IgD-negative memory B cell (primary cell): ENCODE data around the gene FUT3. TPM values are rescaled to one million over a fixed set of nuclear protein-coding genes. Genes with fewer than 3 reads are reported as not detected.

Experiments
- H3K27ac Mint-ChIP-seq, 3 donors: one replicate each; pipeline ENCODE4 v1.8.0; 2020 to 2022; ENCODE audit warnings: mild to moderate bottlenecking in 3 of 3, mixed read lengths in 3 of 3, moderate library complexity in 1 of 3
- H3K27me3 Mint-ChIP-seq: one replicate; pipeline ENCODE4 v1.8.0; 2021; ENCODE audit warnings: mixed read lengths
- H3K36me3 Mint-ChIP-seq: one replicate; pipeline ENCODE4 v1.8.0; 2020; ENCODE audit warnings: mild to moderate bottlenecking, mixed read lengths
- H3K4me1 Mint-ChIP-seq, 3 donors: one replicate each; pipeline ENCODE4 v1.8.0; 2020 to 2022; ENCODE audit warnings: mixed read lengths in 3 of 3, mild to moderate bottlenecking in 1 of 3
- H3K4me3 Mint-ChIP-seq, 4 donors: one replicate each; pipeline ENCODE4 v1.8.0; 2020 to 2022; ENCODE audit warnings: mild to moderate bottlenecking in 4 of 4, mixed read lengths in 4 of 4, moderate library complexity in 3 of 4
- H3K9me3 Mint-ChIP-seq, 3 donors: one replicate each; pipeline ENCODE4 v1.8.0; 2020 to 2021; ENCODE audit warnings: mixed read lengths in 3 of 3, mild to moderate bottlenecking in 1 of 3
- polyA plus RNA-seq: library from polyadenylated mRNA; unstranded; fragments of 300-500 nt; fragmentation: Illumina TruSeq; gene quantifications from one replicate; pipeline ENCODE4 v1.2.3, GENCODE V29; 2021

Gene FUT3
- polyA plus RNA-seq, 1 donor from 2014 or later, result not detected

- no peak overlapping the region for H3K4me3 Mint-ChIP-seq
- H3K27ac Mint-ChIP-seq, result no peak overlapping the region
- H3K4me1 Mint-ChIP-seq, result peaks cover 2 to 4% (median 4%) of the 10 kb centered on the region in 3 donors
- peaks cover 11% of the 10 kb centered on the region for H3K27me3 Mint-ChIP-seq
- H3K9me3 Mint-ChIP-seq, result peaks cover 0 to 4% (median 1%) of the 10 kb centered on the region in 3 donors
- H3K36me3 Mint-ChIP-seq, result peaks cover 4% of the 10 kb centered on the region
Measured at GRCh38 chr19:5795382-5795919, 55.8 kb downstream of the FUT3 start.

GRCh38 chr19:5793188-5793587, 58.1 kb downstream of the FUT3 start:
- Mint-ChIP-seq H3K27ac (peak overlapping the region in 1 of 3 donors; percentile 61), H3K9me3 (peaks cover 0 to 4% (median 3%) of the 10 kb centered on the region in 3 donors)

More at GRCh38 chr19:5793188-5793587, 58.1 kb downstream of the FUT3 start:
- Mint-ChIP-seq H3K36me3 (peaks cover 9% of the 10 kb centered on the region), H3K4me3 (no peak overlapping the region), H3K4me1 (peaks cover 5 to 11% (median 11%) of the 10 kb centered on the region in 3 donors), H3K27me3 (peaks cover 3% of the 10 kb centered on the region)

Other genes starting within 250 kb of the FUT3 start
- 70.8 TPM for gene SAFB2, start 228.7 kb downstream of the FUT3 start, polyA plus RNA-seq
- gene SAFB, start 228.4 kb downstream of the FUT3 start, polyA plus RNA-seq, result 110 TPM
- gene MICOS13, start 170.9 kb downstream of the FUT3 start, polyA plus RNA-seq, result 107 TPM
- gene HSD11B1L, start 170.4 kb downstream of the FUT3 start, polyA plus RNA-seq, result 2.1 TPM
- gene RPL36, start 161.2 kb downstream of the FUT3 start, polyA plus RNA-seq, result 2,640 TPM
- gene LONP1, start 131.3 kb downstream of the FUT3 start, polyA plus RNA-seq, result 38.5 TPM
- not detected for gene CATSPERD, start 130.8 kb downstream of the FUT3 start, polyA plus RNA-seq
- not detected for gene PRR22, start 66.7 kb downstream of the FUT3 start, polyA plus RNA-seq
- gene DUS3L, start 60.3 kb downstream of the FUT3 start, polyA plus RNA-seq, result 35.2 TPM
- not detected for gene NRTN, start 46.4 kb downstream of the FUT3 start, polyA plus RNA-seq
- 0.55 TPM for gene FUT6, start 11.7 kb downstream of the FUT3 start, polyA plus RNA-seq
- not detected for gene FUT5, start 19.1 kb upstream of the FUT3 start, polyA plus RNA-seq
- 371 TPM for gene NDUFA11, start 52.3 kb upstream of the FUT3 start, polyA plus RNA-seq
- 4.2 TPM for gene VMAC, start 53.4 kb upstream of the FUT3 start, polyA plus RNA-seq
- gene CAPS, start 62.8 kb upstream of the FUT3 start, polyA plus RNA-seq, result 3.7 TPM
- 9.4 TPM for gene RANBP3, start 126.7 kb upstream of the FUT3 start, polyA plus RNA-seq